Measurements from ENCODE around the gene IFT20. TPM values are rescaled to one million over a fixed set of nuclear protein-coding genes. Genes with fewer than 3 reads are reported as not detected.

The IFT20 gene
- total and polyA plus RNA-seq, 2 donors (not counting 3 experiments of a cell fraction or from before 2014, with no cell fraction given): 26.5 to 45.0 TPM

GRCh38 chr17:28291780-28292330 lies 43.4 kb downstream of the IFT20 start:
- Histone ChIP-seq H2AFZ (ENCODE audit: low read depth, low read length) (no peak overlapping the region), H3K79me2 (ENCODE audit: control insufficient read depth, insufficient read depth, low read length) (no peaks in the 10 kb centered on the region), H3K27ac (ENCODE audit: insufficient read depth, low read depth, low read length) (no peak overlapping the region), H3K9ac (replicated peaks; ENCODE audit: extremely low read depth, insufficient read depth, low read length) (no peak overlapping the region), H3K36me3 (ENCODE audit: control insufficient read depth in 2 of 2, extremely low read depth in 1 of 2, insufficient read depth in 2 of 2, low read length in 2 of 2) (no peaks in the 10 kb centered on the region), H3K4me1 (ENCODE audit: control insufficient read depth, extremely low read depth, insufficient read depth, low read length) (no peaks in the 10 kb centered on the region), H3K27me3 (ENCODE audit: control insufficient read depth in 2 of 2, insufficient read depth in 2 of 2, low read length in 2 of 2) (peaks cover 2 to 7% of the 10 kb centered on the region in 2 experiments), H3K4me3 (replicated peaks in 1 of 3; ENCODE audit: insufficient read depth in 1 of 3, low read depth in 1 of 3, low read length in 3 of 3) (no peak overlapping the region), H3K9me3 (replicated peaks; ENCODE audit: control insufficient read depth, insufficient read depth, low read length) (no peaks in the 10 kb centered on the region), H3K9me1 (replicated peaks; ENCODE audit: control insufficient read depth, extremely low read depth, insufficient read depth, low read length) (no peaks in the 10 kb centered on the region), H4K20me1 (replicated peaks; ENCODE audit: control insufficient read depth, extremely low read depth, insufficient read depth, low read length) (no peaks in the 10 kb centered on the region), H3K4me2 (ENCODE audit: insufficient read depth, low read length) (no peak overlapping the region)
- no TSS peak for BruUV-seq (replicated peaks)
- CTCF ChIA-PET: no interaction called here
- POLR2A ChIA-PET: no interaction called here
- no peak for TF ChIP-seq MYC (IDR thresholded peaks at IDR 0.05; ENCODE audit: low read depth, low read length)
- TF ChIP-seq FOS (IDR thresholded peaks at IDR 0.05; ENCODE audit: borderline replicate concordance, insufficient read depth, low read length): no peak
- no peak for TF ChIP-seq POLR2AphosphoS5 (IDR thresholded peaks at IDR 0.05; ENCODE audit: insufficient read depth, low read depth, low read length)
- TF ChIP-seq JUN (IDR thresholded peaks at IDR 0.05; ENCODE audit: borderline replicate concordance, insufficient read depth, insufficient read length, low read depth): no peak
- dilution Hi-C loops (cut with MboI; ENCODE audit: extremely low pct_ligation_motif_present, low sequenced_read_pairs): no loop called here
- DNase-seq (ENCODE audit: low read depth, low spot score) (no peak), FAIRE-seq (no peak)
- intact Hi-C loops (cut with micrococcal nuclease): no loop called here

- Histone ChIP-seq H3K9ac (replicated peaks; ENCODE audit: extremely low read depth, insufficient read depth, low read length) (no peak overlapping the region), H3K4me3 (replicated peaks in 1 of 3; ENCODE audit: insufficient read depth in 1 of 3, low read depth in 1 of 3, low read length in 3 of 3) (no peak overlapping the region), H2AFZ (ENCODE audit: low read depth, low read length) (no peak overlapping the region), H3K27me3 (ENCODE audit: control insufficient read depth in 2 of 2, insufficient read depth in 2 of 2, low read length in 2 of 2) (peaks cover 2 to 7% of the 10 kb centered on the region in 2 experiments), H3K79me2 (ENCODE audit: control insufficient read depth, insufficient read depth, low read length) (no peaks in the 10 kb centered on the region), H3K27ac (ENCODE audit: insufficient read depth, low read depth, low read length) (no peak overlapping the region), H3K4me2 (ENCODE audit: insufficient read depth, low read length) (no peak overlapping the region), H3K36me3 (ENCODE audit: control insufficient read depth in 2 of 2, extremely low read depth in 1 of 2, insufficient read depth in 2 of 2, low read length in 2 of 2) (no peaks in the 10 kb centered on the region), H3K4me1 (ENCODE audit: control insufficient read depth, extremely low read depth, insufficient read depth, low read length) (no peaks in the 10 kb centered on the region), H3K9me1 (replicated peaks; ENCODE audit: control insufficient read depth, extremely low read depth, insufficient read depth, low read length) (no peaks in the 10 kb centered on the region), H4K20me1 (replicated peaks; ENCODE audit: control insufficient read depth, extremely low read depth, insufficient read depth, low read length) (no peaks in the 10 kb centered on the region), H3K9me3 (replicated peaks; ENCODE audit: control insufficient read depth, insufficient read depth, low read length) (no peaks in the 10 kb centered on the region)
- intact Hi-C loops (cut with micrococcal nuclease) (no loop called here), dilution Hi-C loops (cut with MboI; ENCODE audit: extremely low pct_ligation_motif_present, low sequenced_read_pairs) (no loop called here)
- POLR2A ChIA-PET: no interaction called here
- BruUV-seq (replicated peaks): no TSS peak
- DNase-seq (ENCODE audit: low read depth, low spot score) (no peak), FAIRE-seq (no peak)
- TF ChIP-seq POLR2AphosphoS5 (IDR thresholded peaks at IDR 0.05; ENCODE audit: insufficient read depth, low read depth, low read length) (no peak), MYC (IDR thresholded peaks at IDR 0.05; ENCODE audit: low read depth, low read length) (no peak), JUN (IDR thresholded peaks at IDR 0.05; ENCODE audit: borderline replicate concordance, insufficient read depth, insufficient read length, low read depth) (no peak), GATA2 (IDR thresholded peaks at IDR 0.05; ENCODE audit: insufficient read depth, insufficient read length, low read depth, low read length) (no peak)
- CTCF ChIA-PET: interaction anchor here (0.7 kb wide), 1 partner anchor 41 kb away, joined by 3 read pairs; no protein-coding TSS in a partner anchor
These were observed 44.6 kb downstream of the IFT20 start for GRCh38 chr17:28290703-28291102.

Data from endothelial cell of umbilical vein (primary cell).